Sigmoid colon (tissue), 7 donors: Measurements from ENCODE around the gene ADAMTSL2. TPM values are rescaled to one million over a fixed set of nuclear protein-coding genes. Genes with fewer than 3 reads are reported as not detected.

Experiments
- DNase-seq: peaks from one replicate; pipeline ENCODE4 v3.0.0-alpha.2; 2019
- H3K27ac ChIP-seq, 4 donors: fragments of 200-600 bp; sonication (generic); one replicate each; pipeline ENCODE4 v1.5.1; 2016 to 2019; ENCODE audit warnings: mild to moderate bottlenecking in 1 of 4
- H3K27me3 ChIP-seq, 3 donors: fragments of 200-600 bp; sonication (generic); one replicate each; pipeline ENCODE4 v1.5.1; 2019; ENCODE audit warnings: mild to moderate bottlenecking in 1 of 3
- H3K36me3 ChIP-seq, 4 donors: fragments of 200-600 bp; sonication (generic); one replicate each; pipeline ENCODE4 v1.5.1; 2016 to 2019
- H3K4me1 ChIP-seq, 4 donors: fragments of 200-600 bp; sonication (generic); one replicate each; pipeline ENCODE4 v1.5.1; 2017 to 2019
- H3K4me3 ChIP-seq, 4 donors: fragments of 200-600 bp; sonication (generic); one replicate each; pipeline ENCODE4 v1.5.1; 2017 to 2019; ENCODE audit warnings: mild to moderate bottlenecking in 2 of 4, moderate library complexity in 1 of 4
- H3K9me3 ChIP-seq, 4 donors: fragments of 200-600 bp in 3 of 4; sonication (generic) in 3 of 4; one replicate each; pipeline versions ENCODE4 v1.5.1 to v1.6.1; 2013 to 2019
- CTCF ChIP-seq, 4 experiments: fragments of 450-650 bp in 3 of 4; fragments of 200-600 bp in 1 of 4; IDR thresholded peaks; one replicate each; pipeline ENCODE4 v1.5.1; 2016 to 2019; ENCODE audit warnings: antibody characterized with exemption in 4 of 4, mild to moderate bottlenecking in 3 of 4, moderate library complexity in 2 of 4
- EP300 ChIP-seq, 4 donors: sonication (generic); formaldehyde crosslinking; IDR thresholded peaks; one replicate each; pipeline ENCODE4 v1.6.1; 2017; ENCODE audit warnings: antibody characterized with exemption in 4 of 4
- POLR2A ChIP-seq, 2 donors: fragments of 450-650 bp; IDR thresholded peaks; one replicate each; pipeline ENCODE4 v1.6.1; 2016; ENCODE audit warnings: antibody characterized with exemption in 2 of 2, mild to moderate bottlenecking in 2 of 2, moderate library complexity in 2 of 2
- POLR2AphosphoS5 ChIP-seq, 4 donors: sonication (generic); formaldehyde crosslinking; IDR thresholded peaks; one replicate each; pipeline ENCODE4 v1.6.1; 2017; ENCODE audit warnings: antibody characterized with exemption in 4 of 4
- WGBS, 2 donors: extraction: QIAGEN DNeasy Blood & Tissue Kit; methylation state at CpG; one replicate each; pipeline ENCODE4 v1.1.7; 2013; 5-methylcytosine and 5-hydroxymethylcytosine counted together
- intact Hi-C: fragments of 100-400 bp; cut with DNase I; formaldehyde crosslinking; loops from one replicate; pipeline ENCODE4 v1.15.1; 2023
- polyA plus RNA-seq, 3 donors: library from polyadenylated mRNA; stranded (reverse); fragments of 200-250 nt; gene quantifications; one replicate each; pipeline ENCODE4 v1.2.3, GENCODE V29; 2013
- total RNA-seq, 4 donors: library from RNA; depleted of rRNA; stranded (reverse); fragments of >200 nt; gene quantifications; one replicate each; pipeline ENCODE4 v1.1.0, GENCODE V29; 2016
- donor health status: healthy with polysubstance abuse.
- donor health status: Bipolar disorder and iron deficiency.
- donor health status: healthy.

ADAMTSL2 gene
- total and polyA plus RNA-seq, 7 donors: 0.33 to 4.2 (median 0.81) TPM

DNA sequence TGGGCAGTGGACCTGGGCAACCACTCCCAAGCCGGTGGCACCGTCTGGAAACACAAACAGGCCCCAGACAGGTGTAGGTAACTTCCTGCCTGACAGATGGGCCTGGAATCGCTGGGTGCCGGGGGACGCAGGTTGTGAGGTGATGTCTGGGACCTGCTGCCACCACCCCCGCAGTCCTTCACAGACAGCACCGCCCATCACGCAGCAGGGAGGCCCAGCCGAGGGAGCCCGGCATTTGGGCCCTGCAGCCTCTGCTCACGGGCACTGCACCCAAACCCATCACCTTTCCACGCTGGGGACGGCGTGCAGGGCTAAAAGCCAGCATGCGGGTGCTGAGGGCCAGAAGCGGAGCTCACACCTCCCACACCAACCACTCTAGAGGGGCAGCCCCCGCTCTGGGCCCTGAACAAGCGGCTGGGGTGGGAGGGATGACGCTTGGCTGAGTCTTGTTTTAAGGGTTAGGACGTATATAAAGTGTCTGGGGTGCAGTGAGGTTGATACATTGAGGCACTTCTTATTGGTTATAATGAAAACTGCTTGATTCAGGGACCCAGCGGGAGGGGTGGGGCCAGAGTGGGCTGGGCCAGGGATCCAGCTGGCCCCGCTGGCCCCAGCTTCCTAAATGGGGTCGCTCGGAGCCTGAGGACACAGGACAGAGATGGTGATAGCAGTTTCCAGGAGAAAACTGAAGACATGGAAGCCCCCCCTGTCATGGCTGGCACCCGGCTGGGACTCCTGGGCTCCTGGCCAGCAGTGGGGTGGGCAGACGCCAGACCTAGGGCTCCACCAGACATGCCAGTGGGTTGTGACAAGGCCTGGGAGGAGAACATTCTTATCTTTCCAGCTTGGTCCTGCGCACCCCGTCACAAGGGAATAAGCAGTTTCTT lies 21.0 kb upstream of the ADAMTSL2 start:
- Histone ChIP-seq H3K9me3 (no peaks in the 10 kb centered on the region), H3K4me3 (no peak overlapping the region), H3K36me3 (no peaks in the 10 kb centered on the region), H3K27ac (no peak overlapping the region), H3K4me1 (peaks cover 0 to 17% (median 13%) of the 10 kb centered on the region in 4 donors), H3K27me3 (peaks cover 0 to 12% (median 7%) of the 10 kb centered on the region in 3 donors)
- 72 to 80% methylated on average over 28 of the region's 28 CpGs for WGBS, 2 donors
- no peak for DNase-seq
- TF ChIP-seq EP300 (IDR thresholded peaks at IDR 0.05): no peak
- TF ChIP-seq CTCF (IDR thresholded peaks at IDR 0.05): no peak
- no peak for TF ChIP-seq POLR2A (IDR thresholded peaks at IDR 0.05)
- TF ChIP-seq POLR2AphosphoS5 (IDR thresholded peaks at IDR 0.05): no peak
- intact Hi-C loops: no loop called here

DNA sequence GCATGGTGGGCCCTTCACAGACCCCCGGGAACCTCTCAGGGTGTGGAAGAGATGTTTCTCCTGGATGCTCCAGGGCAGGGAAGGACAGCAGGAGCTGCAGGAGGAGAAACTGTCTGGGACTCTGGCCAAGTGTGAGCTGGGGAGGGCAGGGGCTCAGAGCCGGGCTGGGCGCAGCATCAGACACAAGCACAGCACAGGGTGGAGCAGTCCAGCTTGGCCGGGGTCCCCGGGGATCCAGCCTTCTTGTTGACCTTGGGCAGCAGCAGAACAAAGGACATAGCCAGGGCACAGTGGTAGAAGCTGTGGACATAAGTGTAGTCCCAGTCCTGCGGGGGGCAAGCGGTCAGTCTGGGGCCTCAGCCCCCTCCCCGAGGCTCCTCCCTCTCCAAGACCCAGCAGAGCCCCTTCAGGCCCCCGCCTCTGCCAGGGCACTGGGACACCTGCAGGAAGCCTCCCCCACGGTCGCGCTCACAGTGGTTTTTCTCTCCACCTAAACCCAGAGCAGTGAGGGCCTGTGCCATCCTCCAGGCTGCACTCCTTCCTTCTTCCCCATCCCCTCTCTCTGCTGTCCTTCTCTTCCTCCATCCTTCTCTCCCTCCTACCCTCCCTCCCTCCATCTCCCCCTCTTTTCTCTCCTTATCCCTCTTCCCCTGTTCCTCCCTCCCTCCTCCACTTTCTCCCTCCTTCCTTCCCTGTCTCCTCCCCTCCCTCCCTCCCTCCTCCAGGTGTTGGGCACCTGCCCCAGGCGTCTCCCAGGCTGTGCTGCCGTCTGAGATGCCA lies 19.9 kb upstream of the ADAMTSL2 start:
- Histone ChIP-seq H3K27ac (no peak overlapping the region), H3K4me1 (peaks cover 0 to 9% (median 6%) of the 10 kb centered on the region in 4 donors), H3K36me3 (no peaks in the 10 kb centered on the region), H3K4me3 (no peak overlapping the region), H3K9me3 (no peaks in the 10 kb centered on the region), H3K27me3 (peaks cover 0 to 12% (median 7%) of the 10 kb centered on the region in 3 donors)
- DNase-seq: no peak
- TF ChIP-seq POLR2A (IDR thresholded peaks at IDR 0.05) (no peak), POLR2AphosphoS5 (IDR thresholded peaks at IDR 0.05) (no peak), CTCF (IDR thresholded peaks at IDR 0.05) (no peak), EP300 (IDR thresholded peaks at IDR 0.05) (no peak)
- intact Hi-C loops: no loop called here
- WGBS, 2 donors: 32 to 47% methylated on average over 14 of the region's 14 CpGs

DNA sequence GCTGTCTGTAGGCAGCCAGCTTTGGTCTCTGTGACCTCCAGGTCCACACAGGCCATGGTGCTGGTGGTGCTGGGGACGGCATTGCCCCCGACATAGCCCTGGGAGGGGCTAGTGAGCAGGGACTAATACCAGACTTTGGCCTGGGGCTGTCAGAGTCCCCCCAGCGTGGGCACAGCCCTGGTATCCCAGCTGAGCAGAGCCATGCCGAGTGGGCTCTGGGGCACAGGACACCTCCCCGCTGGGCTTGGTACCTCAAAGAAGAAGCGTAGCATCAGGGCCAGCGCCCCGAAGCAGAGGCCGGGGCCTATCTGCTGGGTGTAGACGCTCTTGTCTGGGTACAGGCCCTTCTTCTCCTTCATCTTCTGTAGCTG lies 19.3 kb upstream of the ADAMTSL2 start:
- Histone ChIP-seq H3K27me3 (peaks cover 0 to 12% (median 7%) of the 10 kb centered on the region in 3 donors), H3K4me1 (peaks cover 0 to 5% (median 2%) of the 10 kb centered on the region in 4 donors), H3K9me3 (no peaks in the 10 kb centered on the region), H3K4me3 (no peak overlapping the region), H3K36me3 (no peaks in the 10 kb centered on the region), H3K27ac (no peak overlapping the region)
- no peak for DNase-seq
- intact Hi-C loops: no loop called here
- TF ChIP-seq POLR2AphosphoS5 (IDR thresholded peaks at IDR 0.05) (no peak), CTCF (IDR thresholded peaks at IDR 0.05) (no peak), EP300 (IDR thresholded peaks at IDR 0.05) (no peak), POLR2A (IDR thresholded peaks at IDR 0.05) (no peak)
- 79 to 90% methylated on average over 10 of the region's 10 CpGs for WGBS, 2 donors

DNA sequence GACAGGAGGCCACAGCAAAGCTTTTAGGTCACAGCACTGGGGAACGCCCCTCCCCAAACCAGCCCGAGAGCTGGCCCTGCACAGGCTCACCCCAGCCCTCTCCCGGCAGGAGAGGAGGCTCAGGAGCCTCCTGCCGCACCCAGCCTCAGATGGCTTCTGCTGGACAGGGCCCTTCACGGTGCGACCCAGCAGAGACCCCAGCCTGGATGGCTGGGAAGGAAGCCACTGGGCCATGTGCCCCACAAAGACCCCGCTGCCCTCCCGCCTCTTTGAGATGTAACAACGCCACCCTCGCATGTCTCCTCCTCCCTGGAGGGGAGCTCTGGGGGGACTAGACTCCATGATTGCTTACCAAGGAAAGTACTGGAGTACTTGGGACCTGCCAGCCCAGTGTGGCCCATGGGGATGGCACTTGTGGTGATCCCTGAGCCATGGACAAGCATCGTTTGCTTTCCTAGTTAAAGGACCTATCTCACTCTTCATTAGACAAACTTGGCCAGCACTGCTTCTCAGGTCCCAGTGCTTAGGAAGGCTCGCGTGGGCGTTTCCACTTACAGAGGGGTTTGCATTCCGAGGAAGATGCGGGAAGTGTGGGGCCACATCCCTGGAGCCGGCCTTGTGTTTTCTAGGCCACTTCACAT lies 18.8 kb upstream of the ADAMTSL2 start:
- intact Hi-C loops: no loop called here
- no peak for DNase-seq
- TF ChIP-seq CTCF (IDR thresholded peaks at IDR 0.05): no peak
- TF ChIP-seq POLR2AphosphoS5 (IDR thresholded peaks at IDR 0.05): no peak
- no peak for TF ChIP-seq POLR2A (IDR thresholded peaks at IDR 0.05)
- TF ChIP-seq EP300 (IDR thresholded peaks at IDR 0.05): no peak
- Histone ChIP-seq H3K36me3 (no peaks in the 10 kb centered on the region), H3K4me3 (no peak overlapping the region), H3K27ac (no peak overlapping the region), H3K4me1 (peaks cover 0 to 5% (median 2%) of the 10 kb centered on the region in 4 donors), H3K27me3 (peaks cover 0 to 12% (median 7%) of the 10 kb centered on the region in 3 donors), H3K9me3 (no peaks in the 10 kb centered on the region)
- WGBS, 2 donors: 92% methylated on average over 17 of the region's 17 CpGs
